ENCODE data around the gene KCNK13.

The KCNK13 gene

GRCh38 chr14:90053044-90053443, 8.8 kb upstream of the KCNK13 start:
- TF ChIP-seq ZBTB7A (IDR thresholded peaks at IDR 0.05; ENCODE audit: low read depth) (no peak), MAX (IDR thresholded peaks at IDR 0.05) (no peak), EP300 (IDR thresholded peaks at IDR 0.05; ENCODE audit: borderline replicate concordance) (no peak), TAF1 (IDR thresholded peaks at IDR 0.05; ENCODE audit: low read depth) (no peak), EGR1 (IDR thresholded peaks at IDR 0.05) (no peak), REST (IDR thresholded peaks at IDR 0.05; ENCODE audit: low read depth) (no peak)

- TF ChIP-seq FOXM1 (IDR thresholded peaks at IDR 0.05; ENCODE audit: borderline replicate concordance, low read depth): no peak
- no peak for TF ChIP-seq YY1 (IDR thresholded peaks at IDR 0.05; ENCODE audit: low read depth)
- TF ChIP-seq EGR1 (IDR thresholded peaks at IDR 0.05): no peak
- TF ChIP-seq CREB1 (IDR thresholded peaks at IDR 0.05; ENCODE audit: low read depth): no peak
- no peak for TF ChIP-seq EP300 (IDR thresholded peaks at IDR 0.05; ENCODE audit: borderline replicate concordance)
- TF ChIP-seq CEBPB (IDR thresholded peaks at IDR 0.05): no peak
- TF ChIP-seq ZBTB7A (IDR thresholded peaks at IDR 0.05; ENCODE audit: low read depth): no peak
- TF ChIP-seq NFIC (IDR thresholded peaks at IDR 0.05): no peak
- TF ChIP-seq REST (IDR thresholded peaks at IDR 0.05; ENCODE audit: low read depth): no peak
- no peak for TF ChIP-seq RAD21 (IDR thresholded peaks at IDR 0.05; ENCODE audit: low read depth)
- TF ChIP-seq TAF1 (IDR thresholded peaks at IDR 0.05; ENCODE audit: low read depth): no peak
- TF ChIP-seq USF1 (IDR thresholded peaks at IDR 0.05): no peak
- TF ChIP-seq MAX (IDR thresholded peaks at IDR 0.05): no peak
- TF ChIP-seq TCF12 (IDR thresholded peaks at IDR 0.05; ENCODE audit: low read depth): no peak
- TF ChIP-seq TEAD4 (IDR thresholded peaks at IDR 0.05): no peak
Measured at GRCh38 chr14:90054803-90055202, 7.0 kb upstream of the KCNK13 start.

GRCh38 chr14:90056826-90057225, 5.0 kb upstream of the KCNK13 start:
- no peak for TF ChIP-seq FOXM1 (IDR thresholded peaks at IDR 0.05; ENCODE audit: borderline replicate concordance, low read depth)
- TF ChIP-seq EP300 (IDR thresholded peaks at IDR 0.05; ENCODE audit: borderline replicate concordance): no peak
- TF ChIP-seq CEBPB (IDR thresholded peaks at IDR 0.05): no peak
- no peak for TF ChIP-seq REST (IDR thresholded peaks at IDR 0.05; ENCODE audit: low read depth)
- TF ChIP-seq YY1 (IDR thresholded peaks at IDR 0.05; ENCODE audit: low read depth): no peak
- no peak for TF ChIP-seq CREB1 (IDR thresholded peaks at IDR 0.05; ENCODE audit: low read depth)
- no peak for TF ChIP-seq ZBTB7A (IDR thresholded peaks at IDR 0.05; ENCODE audit: low read depth)
- TF ChIP-seq USF1 (IDR thresholded peaks at IDR 0.05): no peak

- TF ChIP-seq TEAD4 (IDR thresholded peaks at IDR 0.05): no peak
- no peak for TF ChIP-seq NFIC (IDR thresholded peaks at IDR 0.05)
- no peak for TF ChIP-seq EP300 (IDR thresholded peaks at IDR 0.05; ENCODE audit: borderline replicate concordance)
- TF ChIP-seq EGR1 (IDR thresholded peaks at IDR 0.05): no peak
- TF ChIP-seq YY1 (IDR thresholded peaks at IDR 0.05; ENCODE audit: low read depth): no peak
- no peak for TF ChIP-seq REST (IDR thresholded peaks at IDR 0.05; ENCODE audit: low read depth)
Measured at GRCh38 chr14:90058876-90059458, 2.8 kb upstream of the KCNK13 start.
